ENCODE results near the gene SART1.

The SART1 gene, protein sequence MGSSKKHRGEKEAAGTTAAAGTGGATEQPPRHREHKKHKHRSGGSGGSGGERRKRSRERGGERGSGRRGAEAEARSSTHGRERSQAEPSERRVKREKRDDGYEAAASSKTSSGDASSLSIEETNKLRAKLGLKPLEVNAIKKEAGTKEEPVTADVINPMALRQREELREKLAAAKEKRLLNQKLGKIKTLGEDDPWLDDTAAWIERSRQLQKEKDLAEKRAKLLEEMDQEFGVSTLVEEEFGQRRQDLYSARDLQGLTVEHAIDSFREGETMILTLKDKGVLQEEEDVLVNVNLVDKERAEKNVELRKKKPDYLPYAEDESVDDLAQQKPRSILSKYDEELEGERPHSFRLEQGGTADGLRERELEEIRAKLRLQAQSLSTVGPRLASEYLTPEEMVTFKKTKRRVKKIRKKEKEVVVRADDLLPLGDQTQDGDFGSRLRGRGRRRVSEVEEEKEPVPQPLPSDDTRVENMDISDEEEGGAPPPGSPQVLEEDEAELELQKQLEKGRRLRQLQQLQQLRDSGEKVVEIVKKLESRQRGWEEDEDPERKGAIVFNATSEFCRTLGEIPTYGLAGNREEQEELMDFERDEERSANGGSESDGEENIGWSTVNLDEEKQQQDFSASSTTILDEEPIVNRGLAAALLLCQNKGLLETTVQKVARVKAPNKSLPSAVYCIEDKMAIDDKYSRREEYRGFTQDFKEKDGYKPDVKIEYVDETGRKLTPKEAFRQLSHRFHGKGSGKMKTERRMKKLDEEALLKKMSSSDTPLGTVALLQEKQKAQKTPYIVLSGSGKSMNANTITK

DNA sequence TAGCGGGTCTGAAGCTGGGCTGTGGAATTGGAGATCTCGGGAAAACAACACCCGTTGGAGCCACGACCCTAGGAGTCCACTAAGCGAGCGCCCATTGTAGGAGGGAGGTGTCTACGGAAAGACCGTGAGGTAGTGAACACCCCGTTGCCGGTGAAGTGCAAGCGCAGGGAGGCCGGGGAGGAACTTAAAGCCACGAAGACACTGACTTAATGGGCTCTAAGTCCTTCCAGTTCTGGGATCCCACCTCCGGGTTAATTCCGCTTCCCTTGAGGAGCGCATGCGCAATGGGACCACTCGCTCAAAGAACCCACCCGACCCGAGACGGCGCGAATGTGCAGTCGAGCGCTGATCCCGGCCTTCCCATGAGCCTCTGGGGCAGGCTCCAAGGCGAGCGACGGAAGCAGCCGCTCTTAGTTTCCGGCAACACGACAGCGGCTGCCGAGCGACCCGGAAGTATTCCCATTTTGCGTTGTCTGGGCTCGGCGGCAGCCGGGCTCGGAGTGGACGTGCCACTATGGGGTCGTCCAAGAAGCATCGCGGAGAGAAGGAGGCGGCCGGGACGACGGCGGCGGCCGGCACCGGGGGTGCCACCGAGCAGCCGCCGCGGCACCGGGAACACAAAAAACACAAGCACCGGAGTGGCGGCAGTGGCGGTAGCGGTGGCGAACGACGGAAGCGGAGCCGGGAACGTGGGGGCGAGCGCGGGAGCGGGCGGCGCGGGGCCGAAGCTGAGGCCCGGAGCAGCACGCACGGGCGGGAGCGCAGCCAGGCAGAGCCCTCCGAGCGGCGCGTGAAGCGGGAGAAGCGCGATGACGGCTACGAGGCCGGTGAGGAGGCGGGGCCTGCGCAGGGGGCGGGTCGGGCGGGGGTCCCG is at the start of gene SART1:
TSS of gene SART1 (plus strand) at position 468 of the 874 bp plus-strand sequence. CDS start at position 515, 47 bp downstream.
- peak; percentile 46 for DNase-seq

DNA sequence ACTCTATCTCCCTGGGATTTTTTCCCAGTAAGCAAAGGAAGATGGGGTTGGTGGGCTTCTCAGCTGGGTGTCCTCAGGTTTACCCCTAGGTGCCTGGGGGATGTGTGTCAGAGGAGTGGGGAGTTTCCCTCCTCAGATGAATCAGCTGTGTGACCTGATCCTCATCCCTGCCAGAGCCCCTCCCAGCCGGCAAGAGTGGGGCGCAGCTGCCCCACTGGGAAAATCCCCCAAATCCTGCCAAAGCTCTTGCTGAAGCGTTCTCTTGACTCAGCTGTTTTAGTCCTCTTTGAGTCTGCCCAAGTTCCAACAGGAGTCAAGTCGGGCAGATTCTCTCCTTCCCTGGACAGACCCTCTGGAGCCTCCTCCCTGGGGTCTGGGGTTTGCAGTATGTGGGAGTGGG is 48.7 kb upstream of the SART1 start:
- no peak for DNase-seq

DNA sequence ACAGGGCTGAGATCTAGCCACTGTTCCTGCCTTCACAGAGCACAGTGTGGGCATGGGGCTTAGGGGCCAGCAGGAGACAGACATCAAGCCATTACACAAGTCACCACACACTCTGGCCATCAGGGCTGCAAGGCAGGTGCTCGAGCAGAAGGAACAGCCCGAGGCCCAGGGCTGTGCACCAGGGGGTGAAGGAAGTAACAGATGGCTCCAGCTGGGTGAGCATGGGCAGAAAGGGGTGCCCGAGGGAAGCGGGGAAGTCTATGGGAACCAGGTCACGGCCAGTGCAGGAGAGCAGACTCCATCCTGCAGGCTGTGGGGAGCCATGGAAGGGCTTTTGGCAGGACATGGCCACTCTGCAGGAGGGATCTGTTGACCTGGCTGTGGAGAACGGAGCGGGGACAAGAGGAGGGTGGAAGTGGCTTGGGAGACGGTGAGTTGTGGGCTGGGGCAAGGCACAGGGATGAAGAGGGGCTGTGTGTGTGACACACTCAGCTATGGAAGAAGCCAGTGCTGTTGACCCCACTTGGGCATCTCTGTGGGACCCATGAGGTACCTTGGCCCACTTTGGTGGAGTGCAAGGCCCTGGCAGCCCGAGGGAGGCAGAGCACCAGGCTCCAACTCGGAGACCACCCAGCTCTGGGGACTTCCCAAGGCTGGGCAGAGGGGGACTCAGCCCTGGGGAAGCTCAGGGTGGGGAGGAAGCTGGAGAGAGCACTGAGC is 46.3 kb upstream of the SART1 start:
- DNase-seq = no peak

DNA sequence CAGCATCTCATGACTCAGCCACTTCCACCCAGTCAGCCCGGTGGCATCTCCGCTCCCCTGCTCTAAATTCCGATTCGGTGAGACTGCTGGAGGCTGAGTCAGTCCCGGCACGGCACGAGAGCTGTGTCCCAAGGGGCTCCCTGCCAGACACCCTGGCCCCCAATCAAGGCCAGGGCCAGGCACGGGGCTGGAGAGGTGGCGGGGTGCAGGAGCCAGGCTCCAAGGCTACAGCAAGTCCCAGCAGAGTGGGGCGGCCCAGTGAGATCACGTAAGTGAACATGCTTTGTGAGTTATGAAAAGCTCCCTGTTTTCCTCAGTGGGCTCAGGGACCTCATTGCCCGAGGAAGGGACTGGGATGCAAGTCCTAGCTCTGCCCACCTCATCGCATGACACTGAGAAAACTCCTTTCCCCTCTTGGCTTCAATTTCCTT is 45.7 kb upstream of the SART1 start:
- peak; percentile 69 for DNase-seq

DNA sequence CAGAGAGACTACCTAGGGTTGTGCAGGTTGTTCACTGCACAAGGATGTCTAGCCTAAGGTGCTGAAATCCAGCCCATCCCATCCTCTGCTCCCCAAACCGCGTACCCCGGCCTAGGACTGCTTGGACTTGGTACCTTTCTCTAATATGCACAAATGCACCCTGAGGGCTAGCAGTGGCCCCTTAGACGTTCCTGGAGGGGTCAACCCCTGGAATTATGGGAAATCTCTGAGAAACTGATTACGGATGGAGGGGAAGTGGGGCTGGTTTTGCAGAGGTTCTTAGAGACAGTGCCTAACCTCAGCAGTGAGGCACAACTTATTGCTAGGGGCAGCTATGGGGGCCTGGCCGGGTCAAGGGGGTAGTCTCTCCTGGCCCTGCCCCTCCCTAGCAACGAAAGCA is 45.1 kb upstream of the SART1 start:
- no peak for DNase-seq

DNA sequence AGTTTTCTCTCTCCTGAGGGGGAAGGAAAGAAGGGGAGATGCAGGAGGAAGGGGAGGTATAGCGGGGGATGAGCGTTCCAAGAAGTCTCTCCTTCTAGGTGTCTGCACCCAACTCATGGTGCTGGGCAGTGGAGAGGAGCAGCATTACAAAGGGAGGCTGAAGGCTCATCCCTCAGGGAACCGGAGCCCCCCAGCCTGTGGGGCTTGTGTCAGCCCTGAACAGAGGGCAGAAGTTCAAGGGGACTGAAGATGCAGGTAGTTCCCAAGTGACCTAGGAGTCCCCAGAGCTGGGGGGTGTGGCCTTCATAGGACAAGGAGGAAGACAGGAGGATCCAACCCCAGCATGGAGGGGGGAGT is 44.5 kb upstream of the SART1 start:
- no peak for DNase-seq

DNA sequence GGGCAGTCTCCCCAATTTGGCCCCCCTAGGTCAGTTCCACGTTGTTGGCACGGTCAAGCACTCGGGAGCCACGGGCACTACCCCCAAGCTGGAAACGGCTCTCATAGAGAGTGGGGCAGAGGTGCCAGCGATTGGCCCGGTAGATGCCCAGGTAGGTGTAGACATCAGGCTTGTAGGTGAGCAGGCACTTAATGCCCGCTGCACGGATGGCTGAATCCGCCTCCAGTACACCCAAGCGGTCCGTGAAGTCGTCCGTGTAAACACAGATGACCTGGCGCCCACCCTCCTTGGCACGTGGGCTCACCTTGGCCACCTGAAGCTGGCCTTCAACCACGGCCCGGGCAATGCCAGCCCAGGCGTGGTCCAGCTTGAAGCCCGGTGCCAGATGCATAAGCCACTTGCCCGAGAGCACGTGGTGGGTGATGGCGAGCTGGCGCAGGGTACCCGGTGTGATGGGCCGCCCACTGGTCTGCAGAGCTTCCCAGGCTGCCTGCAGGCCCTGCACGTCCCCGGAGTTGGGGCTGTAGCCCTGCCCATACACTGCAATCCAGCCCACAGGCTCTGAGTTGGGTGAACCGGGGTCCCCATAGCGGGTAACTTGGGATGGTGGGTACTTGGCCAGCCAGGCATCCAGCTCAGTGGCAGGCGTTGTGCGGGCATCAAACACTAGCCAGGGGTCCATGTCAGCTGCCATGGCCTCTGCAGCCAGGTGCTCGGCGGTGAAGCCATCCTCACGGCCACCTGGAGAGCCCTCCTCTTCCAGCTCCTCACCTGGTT is 43.9 kb upstream of the SART1 start:
- no peak for DNase-seq

DNA sequence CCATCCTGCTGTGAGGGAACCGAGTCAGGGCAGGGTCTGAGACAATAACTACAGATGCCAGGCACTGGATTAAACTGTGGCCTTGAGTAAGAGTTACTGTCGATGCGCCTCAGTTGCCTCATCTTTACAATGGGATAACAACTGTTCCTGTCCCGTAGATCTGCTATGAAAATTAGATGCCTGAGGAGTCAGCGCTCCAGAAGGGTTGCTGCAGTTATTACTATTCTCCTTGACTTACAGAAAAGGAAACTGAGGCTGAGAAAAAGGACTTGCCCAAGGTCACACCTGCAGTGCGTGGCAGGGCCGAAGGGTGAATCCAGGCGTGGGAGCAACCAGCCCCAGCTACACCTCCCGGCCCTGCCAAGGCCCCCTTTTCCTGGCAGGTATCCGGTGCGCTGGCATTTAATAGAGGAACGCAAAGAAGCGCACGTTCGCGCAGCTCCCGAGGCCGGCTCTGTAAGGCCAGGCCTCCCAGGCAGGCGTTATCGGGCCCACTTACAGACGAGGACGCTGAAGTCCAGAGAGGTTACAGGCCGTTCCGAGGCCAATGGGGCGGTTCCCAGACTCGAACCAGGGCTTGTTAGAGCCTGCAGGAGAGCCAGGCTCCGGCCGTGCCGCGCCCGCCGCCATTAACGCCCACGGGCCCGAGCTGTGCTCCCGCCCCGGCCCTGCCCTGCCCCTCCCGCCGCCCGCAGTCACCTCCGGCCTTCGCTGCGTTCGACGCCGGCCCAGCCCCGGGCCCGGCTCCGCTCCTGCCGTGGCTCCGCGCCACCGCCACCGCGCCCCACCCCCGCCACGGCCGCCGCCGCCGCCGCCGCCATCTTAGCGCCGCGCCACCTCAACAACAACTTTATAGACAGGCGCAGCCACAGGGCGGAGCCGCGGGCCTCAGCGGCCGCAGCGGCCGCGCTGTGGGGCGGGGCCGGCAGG is 43.1 kb upstream of the SART1 start, which contains the start of gene C11orf68:
TSS of gene C11orf68 (minus strand) at position 852 of the 930 bp plus-strand sequence. CDS start at position 821, 31 bp downstream.
- no peak for DNase-seq

DNA sequence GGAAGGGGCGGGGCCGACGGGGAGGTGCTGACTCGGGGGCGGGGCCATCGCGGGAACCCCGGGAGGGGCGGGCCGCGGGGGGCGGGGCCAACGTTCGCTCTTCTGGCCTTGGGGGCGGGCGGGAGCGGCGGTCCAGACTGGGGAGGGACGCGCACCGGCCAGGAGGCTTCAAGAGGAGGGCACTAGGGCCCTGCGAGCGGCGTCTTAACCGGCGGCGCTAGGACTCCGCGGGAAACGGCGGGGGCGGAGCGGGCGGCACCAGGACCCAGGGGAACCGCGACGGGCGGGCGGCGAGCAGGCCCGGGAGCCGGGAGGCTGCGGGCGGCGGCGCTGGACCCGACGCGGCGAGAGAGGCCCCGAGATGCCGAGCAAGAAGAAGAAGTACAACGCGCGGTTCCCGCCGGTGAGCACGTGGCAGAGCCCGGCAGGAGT is 42.4 kb upstream of the SART1 start, which contains the start of gene DRAP1:
TSS of gene DRAP1 (plus strand) at position 286 of the 432 bp plus-strand sequence. CDS start at position 362, 76 bp downstream.
- DNase-seq = peak; percentile 86

DNA sequence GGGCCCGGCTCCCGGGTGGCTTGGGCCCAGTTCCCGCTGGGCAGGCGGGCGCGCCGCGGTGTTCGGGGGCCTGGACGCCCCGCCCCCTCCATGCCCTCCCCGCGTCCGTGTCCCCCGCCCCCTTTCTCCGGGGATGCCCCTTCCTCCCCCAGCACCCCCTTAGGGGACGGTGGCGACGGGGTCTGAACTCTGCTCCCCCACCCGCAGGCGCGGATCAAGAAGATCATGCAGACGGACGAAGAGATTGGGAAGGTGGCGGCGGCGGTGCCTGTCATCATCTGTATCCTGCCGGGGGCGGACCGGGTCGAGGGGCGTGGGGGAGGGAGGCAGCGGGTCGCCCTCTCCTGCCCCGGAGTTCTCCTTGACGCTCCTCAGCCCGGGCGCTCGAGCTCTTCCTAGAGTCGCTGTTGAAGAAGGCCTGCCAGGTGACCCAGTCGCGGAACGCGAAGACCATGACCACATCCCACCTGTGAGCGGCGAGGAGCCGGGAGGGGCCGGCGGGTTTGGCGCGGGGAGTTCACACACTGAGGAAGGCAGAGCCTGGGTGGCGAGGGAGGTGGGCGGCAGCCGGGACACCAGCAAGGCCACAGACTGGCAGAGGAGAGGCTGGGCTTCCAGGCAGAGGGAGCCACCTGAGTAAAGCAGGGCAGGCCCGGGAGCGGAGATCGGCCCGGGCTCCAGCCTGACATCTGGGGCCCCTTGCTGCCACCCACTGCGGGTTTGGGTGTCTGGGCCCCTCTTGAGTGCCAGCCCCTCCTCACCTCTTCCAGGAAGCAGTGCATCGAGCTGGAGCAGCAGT is 41.8 kb upstream of the SART1 start:
- no peak for DNase-seq

DNA sequence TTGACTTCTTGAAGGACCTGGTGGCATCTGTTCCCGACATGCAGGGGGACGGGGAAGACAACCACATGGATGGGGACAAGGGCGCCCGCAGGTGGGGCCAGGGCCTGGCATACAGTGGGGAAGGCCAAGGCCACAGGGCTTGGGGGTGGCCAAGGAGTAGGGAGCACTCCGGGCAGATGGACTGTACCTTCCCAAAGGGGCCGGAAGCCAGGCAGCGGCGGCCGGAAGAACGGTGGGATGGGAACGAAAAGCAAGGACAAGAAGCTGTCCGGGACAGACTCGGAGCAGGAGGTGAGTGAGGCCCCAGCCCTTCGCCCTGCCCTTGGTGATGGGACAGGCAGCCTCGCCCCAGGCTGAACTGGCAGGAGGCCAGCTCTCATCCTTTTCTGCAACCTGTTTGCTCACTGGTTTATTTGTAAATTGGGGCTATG is 41.1 kb upstream of the SART1 start:
- DNase-seq = no peak

DNA sequence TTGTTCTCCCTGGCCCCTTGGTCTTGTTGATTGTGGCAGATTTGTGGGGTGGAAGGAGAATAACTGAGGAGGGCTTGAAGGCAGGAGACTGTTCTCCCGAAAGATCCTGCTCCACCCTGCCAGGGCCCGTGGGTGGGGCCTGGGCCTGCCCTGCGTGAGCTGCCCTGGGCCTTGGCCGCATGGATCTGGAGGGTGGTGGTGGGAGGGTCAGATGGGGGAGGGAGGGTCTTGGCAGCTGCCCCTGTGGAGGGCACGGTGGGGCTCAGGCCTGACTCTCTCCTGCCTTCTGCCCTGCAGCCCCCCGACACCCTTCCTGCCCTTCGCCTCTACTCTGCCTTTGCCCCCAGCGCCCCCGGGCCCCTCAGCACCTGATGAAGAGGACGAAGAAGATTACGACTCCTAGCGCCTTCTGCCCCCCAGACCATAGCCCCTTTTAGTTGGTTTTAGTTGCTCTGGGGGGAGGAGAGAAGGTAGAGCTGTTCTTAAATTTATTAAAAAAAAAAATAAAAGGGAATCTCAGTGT is 40.4 kb upstream of the SART1 start:
- no peak for DNase-seq

DNA sequence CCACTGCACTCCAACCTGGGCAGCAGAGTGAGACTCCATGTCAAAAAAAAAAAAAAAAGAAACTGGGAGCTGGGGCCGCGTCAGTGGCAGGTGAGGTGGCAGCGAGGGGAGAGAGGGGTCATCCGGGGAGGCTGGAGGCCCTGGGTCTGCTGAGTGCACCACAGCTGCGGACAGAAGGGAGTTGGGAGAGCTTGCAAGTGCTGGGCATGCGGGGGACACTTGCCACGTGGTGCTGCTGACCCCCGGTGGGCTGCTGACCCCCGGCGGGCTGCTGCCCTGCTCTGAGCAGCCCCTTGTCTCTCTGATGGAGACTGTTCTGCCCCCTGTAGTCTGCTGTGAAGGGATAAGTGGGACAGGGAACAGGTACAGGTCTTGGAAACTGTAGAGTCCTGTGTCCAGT is 39.7 kb upstream of the SART1 start:
- no peak for DNase-seq

DNA sequence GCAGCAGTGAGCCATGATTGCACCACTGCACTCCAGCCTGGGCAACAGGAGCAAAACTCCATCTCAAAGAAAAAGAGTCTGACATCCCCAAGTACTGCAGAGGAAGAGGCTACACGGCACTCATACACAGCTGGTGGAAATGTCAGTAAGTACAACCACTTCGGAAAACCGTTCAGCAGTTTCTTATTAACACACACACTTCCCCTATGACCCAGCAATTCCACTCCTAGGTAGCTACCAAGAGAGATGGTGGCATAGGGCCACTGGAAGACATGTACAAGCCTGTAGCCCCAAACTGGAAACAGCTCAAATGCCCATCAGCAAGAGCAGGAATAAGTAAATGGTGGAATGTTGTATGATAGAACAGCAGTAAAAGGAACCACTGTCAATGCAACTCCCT is 39.0 kb upstream of the SART1 start:
- no peak for DNase-seq

DNA sequence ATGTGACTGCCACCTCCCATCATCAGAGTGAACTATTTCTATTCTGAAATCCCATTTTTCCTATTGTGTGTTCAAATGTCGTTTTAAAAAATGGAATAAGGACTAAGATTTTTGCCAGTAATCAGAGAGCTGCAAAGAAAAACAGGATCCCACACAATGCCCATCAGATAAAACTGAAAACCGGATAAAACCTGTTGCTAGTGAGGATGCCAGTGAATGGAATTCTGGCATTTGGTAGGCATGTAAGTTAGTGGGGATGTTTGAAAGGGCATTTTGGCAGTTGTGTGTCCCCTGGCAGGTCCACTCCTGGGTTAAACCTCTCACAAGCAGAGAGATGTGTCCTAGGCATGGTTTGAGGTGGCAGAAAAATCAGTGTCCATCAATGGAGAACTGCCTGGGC is 36.1 kb upstream of the SART1 start:
- no peak for DNase-seq

DNA sequence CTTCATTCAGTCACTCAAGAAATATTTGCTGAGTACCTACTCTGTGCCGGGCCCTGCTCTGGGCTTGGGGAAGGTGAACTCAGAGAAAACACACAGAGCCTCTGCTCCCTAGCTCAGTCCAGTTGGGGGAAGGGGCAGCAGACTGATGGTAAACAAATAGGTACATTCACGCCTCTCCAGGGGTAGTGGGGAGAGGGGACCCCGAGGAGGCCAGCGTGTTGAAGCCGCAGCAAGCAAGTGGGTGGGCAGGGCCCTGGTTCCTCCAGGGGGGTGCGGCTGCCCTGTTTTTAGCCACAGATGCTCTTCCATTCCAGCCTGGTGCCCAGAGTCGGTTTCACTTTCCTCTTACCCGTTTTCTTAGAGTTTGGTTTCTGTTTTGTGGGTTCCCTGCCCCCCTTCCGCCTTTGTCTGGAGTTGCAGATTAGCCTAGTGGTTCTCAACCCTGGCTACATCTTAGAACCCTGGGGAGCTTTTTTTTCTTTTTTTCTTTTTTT is 33.6 kb upstream of the SART1 start:
- DNase-seq = no peak

DNA sequence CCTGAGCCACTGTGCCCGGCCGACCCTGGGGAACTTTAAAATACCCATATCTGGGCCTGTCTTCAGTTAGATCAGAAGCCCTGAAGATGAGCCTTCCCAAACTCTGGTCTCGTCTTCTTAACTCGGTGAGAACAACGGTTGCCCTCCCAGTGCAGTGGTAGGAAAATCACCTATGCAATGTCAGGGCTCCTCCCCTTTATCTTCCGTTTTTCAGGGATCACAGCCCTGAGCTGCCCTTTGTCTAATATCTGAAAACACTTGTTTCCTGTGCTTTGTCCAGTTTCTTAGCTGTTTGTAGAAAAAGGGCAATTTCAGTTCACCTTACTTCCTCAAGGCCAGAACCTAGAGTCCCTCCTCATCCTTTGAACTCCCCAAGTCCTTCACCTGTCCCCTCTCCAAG is 32.9 kb upstream of the SART1 start:
- DNase-seq = no peak

DNA sequence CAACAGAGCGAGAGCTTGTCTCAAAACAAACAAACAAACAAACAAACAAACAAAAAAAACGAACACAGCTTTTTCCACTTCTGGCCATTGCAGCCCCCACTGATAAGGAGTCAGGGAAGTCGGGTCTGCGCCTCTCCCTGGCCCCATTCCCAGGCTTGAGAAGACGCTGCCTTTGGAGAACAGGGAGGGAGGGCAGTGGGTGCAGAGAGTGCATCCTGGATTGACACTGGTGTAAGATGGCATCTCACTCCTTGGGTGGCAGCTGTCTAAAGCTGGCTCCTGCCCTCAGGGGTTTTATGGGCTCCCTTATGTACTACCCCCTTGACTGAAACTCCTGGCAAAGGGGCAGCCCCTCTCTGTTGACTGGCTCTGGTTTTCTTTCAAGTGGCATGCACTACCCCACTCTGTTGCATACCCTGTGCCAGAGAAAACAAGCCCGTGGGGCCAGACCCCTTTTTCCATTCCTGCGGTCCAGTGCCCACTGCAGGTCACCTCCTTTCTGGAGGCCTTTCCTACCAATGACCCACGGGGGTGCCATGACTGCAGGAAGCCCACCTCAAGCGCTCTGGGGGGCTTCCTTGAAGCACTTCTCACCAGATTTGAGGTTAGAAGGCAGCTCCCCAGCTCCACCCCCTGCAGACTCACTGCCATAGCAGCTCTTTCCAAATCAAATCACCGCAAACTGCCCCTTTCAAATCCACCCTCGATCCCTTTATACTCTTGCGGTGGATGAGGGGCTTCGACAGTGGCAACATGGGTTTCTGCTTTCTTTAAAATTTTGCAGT is 29.6 kb upstream of the SART1 start:
- no peak for DNase-seq

Data from GOT3 (cell line).